ENCODE measurements around the gene CCDC178.

The CCDC178 gene

DNA sequence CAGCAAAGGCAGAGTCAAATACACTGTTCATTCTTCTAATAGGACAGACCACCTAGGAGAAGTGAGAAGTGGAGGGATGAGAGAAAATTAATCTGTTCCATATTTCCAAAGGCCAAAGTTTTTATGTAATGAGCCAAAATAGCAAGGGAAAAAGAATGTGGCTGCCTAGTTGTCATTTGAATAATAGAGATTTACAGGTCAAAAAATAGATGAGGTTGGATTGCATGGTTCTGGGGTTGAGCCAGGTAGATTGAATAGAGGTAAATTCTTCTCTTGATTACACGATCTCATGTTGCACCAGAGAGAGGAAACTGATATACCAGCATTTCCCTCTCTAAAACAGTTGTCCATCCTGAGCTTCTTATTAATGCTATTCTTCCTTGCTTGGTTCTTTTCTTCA lies 325.8 kb downstream of the CCDC178 start:
- no peaks in the 10 kb centered on the region for H3K9me3 ChIP-seq (ENCODE audit: control insufficient read depth, low read depth, low read length)
- H3K27ac ChIP-seq (ENCODE audit: low read length), result no peak overlapping the region
- no peaks in the 10 kb centered on the region for H3K27me3 ChIP-seq (ENCODE audit: control insufficient read depth, insufficient read depth, low read length)
- H3K36me3 ChIP-seq (ENCODE audit: control insufficient read depth, low read depth, low read length), result no peaks in the 10 kb centered on the region
- H3K9ac ChIP-seq (ENCODE audit: low read length), result no peak overlapping the region
- no peak overlapping the region for H3K4me3 ChIP-seq (ENCODE audit: low read length)
- H3K4me1 ChIP-seq (ENCODE audit: control insufficient read depth, low read depth, low read length), result no peaks in the 10 kb centered on the region

DNA sequence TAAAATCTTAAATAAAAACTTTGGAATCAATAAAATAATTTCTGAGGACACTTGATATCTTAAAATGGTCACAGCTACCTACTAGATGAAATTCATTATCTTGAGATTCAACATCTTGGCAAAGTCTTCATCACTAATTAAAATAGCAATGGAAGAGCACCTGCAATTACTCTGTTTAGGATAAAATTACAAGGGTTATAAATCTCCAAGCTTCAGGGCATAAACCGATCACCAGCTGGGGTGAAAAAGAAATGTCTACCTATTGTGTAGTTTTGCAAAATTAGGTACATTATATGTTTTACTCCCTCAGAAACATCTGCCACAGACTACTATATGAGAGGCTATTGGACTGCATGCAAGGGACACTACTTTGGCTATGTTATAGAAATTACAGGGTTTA lies 327.1 kb downstream of the CCDC178 start:
- no peak overlapping the region for H3K9ac ChIP-seq (ENCODE audit: low read length)
- H3K36me3 ChIP-seq (ENCODE audit: control insufficient read depth, low read depth, low read length), result no peaks in the 10 kb centered on the region
- H3K27ac ChIP-seq (ENCODE audit: low read length), result no peak overlapping the region
- no peaks in the 10 kb centered on the region for H3K9me3 ChIP-seq (ENCODE audit: control insufficient read depth, low read depth, low read length)
- H3K27me3 ChIP-seq (ENCODE audit: control insufficient read depth, insufficient read depth, low read length), result no peaks in the 10 kb centered on the region
- H3K4me1 ChIP-seq (ENCODE audit: control insufficient read depth, low read depth, low read length), result no peaks in the 10 kb centered on the region
- no peak overlapping the region for H3K4me3 ChIP-seq (ENCODE audit: low read length)

DNA sequence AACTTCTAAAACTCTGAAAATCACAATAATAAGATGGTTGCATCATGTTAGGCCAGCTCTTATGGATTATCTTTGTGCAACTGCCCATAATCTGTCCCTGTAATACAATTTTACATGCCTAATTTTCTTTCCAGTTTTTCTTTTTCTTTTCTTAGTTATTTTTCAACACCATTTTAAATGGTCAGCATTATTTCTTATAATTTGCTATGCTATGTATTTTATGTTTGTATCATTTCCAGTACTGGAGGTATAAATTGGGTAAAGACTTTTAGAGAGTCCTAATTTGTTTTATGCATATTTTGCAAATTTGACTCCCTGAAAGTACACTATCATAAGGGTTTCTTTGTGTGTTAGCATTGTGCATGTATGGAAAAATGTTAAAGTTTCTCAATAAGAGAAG lies 333.0 kb downstream of the CCDC178 start:
- Histone ChIP-seq H3K27ac (ENCODE audit: low read length) (no peak overlapping the region), H3K4me1 (ENCODE audit: control insufficient read depth, low read depth, low read length) (no peaks in the 10 kb centered on the region), H3K9ac (ENCODE audit: low read length) (no peak overlapping the region), H3K4me3 (ENCODE audit: low read length) (no peak overlapping the region), H3K36me3 (ENCODE audit: control insufficient read depth, low read depth, low read length) (no peaks in the 10 kb centered on the region), H3K9me3 (ENCODE audit: control insufficient read depth, low read depth, low read length) (no peaks in the 10 kb centered on the region), H3K27me3 (ENCODE audit: control insufficient read depth, insufficient read depth, low read length) (no peaks in the 10 kb centered on the region)

DNA sequence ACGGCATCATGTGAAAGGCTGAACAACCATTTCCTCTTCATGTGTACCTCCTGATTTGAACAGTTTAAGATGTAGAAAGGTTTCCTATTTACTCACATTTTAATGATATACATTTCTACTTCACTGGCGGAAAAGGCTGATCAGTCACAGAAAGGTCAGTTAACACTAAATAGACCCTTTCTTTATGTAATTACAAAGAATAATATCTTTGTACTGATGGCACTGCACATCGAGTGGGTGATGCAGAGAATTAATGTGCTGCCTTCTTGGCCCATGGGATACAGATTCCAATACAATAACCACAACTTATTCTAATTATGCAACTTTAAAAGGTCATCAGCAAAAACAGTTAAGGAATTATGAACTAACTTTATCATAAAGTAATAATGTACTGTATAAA lies 339.2 kb downstream of the CCDC178 start:
- Histone ChIP-seq H3K27me3 (ENCODE audit: control insufficient read depth, insufficient read depth, low read length) (no peaks in the 10 kb centered on the region), H3K4me3 (ENCODE audit: low read length) (no peak overlapping the region), H3K9me3 (ENCODE audit: control insufficient read depth, low read depth, low read length) (no peaks in the 10 kb centered on the region), H3K4me1 (ENCODE audit: control insufficient read depth, low read depth, low read length) (no peaks in the 10 kb centered on the region), H3K36me3 (ENCODE audit: control insufficient read depth, low read depth, low read length) (no peaks in the 10 kb centered on the region), H3K9ac (ENCODE audit: low read length) (no peak overlapping the region), H3K27ac (ENCODE audit: low read length) (no peak overlapping the region)

DNA sequence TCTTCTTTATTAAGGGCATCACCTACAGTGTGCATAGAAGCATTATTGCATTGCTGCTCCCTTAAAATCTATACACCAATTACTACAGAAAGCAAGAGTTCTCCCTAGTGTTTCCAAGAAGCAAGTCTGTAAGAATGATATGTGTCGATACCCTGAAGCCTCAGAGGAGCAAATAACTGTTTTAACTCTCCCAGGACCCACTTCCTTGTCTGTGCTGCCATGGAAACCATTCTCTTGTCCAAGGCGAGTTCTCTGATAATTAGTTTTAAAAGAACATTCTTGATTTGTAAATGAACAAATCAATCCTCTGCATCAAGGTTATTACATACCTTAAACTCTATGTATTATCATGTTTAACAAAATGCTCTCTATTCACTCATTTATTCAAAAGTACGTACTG lies 340.9 kb downstream of the CCDC178 start:
- Histone ChIP-seq H3K9ac (ENCODE audit: low read length) (no peak overlapping the region), H3K27me3 (ENCODE audit: control insufficient read depth, insufficient read depth, low read length) (no peaks in the 10 kb centered on the region), H3K27ac (ENCODE audit: low read length) (no peak overlapping the region), H3K9me3 (ENCODE audit: control insufficient read depth, low read depth, low read length) (no peaks in the 10 kb centered on the region), H3K4me1 (ENCODE audit: control insufficient read depth, low read depth, low read length) (no peaks in the 10 kb centered on the region), H3K36me3 (ENCODE audit: control insufficient read depth, low read depth, low read length) (no peaks in the 10 kb centered on the region), H3K4me3 (ENCODE audit: low read length) (no peak overlapping the region)

DNA sequence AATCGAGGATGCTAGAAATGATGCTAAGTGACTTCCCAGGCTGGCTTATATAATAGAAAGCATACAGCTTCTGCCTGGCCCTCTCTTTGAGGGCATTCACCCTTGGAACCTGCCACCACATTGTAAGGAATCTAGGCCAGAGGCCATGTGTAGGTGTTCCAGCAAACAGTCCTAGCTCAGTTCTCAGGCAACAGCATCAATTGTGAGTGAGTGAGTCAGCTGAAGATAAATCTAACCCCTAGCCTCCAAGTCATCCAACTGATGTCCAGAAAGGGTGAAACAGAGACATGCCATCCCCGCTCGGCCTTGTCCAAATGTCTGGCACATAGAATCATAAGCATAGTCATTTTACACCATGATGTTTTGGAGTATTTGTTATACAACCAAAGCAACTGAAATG lies 343.4 kb downstream of the CCDC178 start:
- Histone ChIP-seq H3K9ac (ENCODE audit: low read length) (no peak overlapping the region), H3K4me3 (ENCODE audit: low read length) (no peak overlapping the region), H3K4me1 (ENCODE audit: control insufficient read depth, low read depth, low read length) (no peaks in the 10 kb centered on the region), H3K36me3 (ENCODE audit: control insufficient read depth, low read depth, low read length) (no peaks in the 10 kb centered on the region), H3K27ac (ENCODE audit: low read length) (no peak overlapping the region), H3K27me3 (ENCODE audit: control insufficient read depth, insufficient read depth, low read length) (no peaks in the 10 kb centered on the region), H3K9me3 (ENCODE audit: control insufficient read depth, low read depth, low read length) (no peaks in the 10 kb centered on the region)

DNA sequence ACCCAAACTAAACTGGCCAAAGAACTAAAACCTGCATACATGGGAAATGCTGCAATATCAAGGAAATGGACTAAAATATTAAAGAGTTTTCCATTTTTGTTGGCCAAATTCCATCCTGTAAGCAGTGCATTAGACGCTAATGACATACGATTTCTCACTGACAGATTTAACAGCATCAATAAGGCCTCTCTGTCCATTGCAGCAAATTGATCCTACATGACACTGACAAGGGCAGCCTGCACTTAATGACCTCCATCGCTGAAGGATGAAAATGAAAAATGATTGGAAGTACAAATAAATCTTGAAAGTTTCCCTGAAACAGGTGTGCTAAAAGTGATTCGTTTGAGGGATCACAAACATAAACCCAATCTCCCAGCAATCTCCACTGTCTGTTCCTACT lies 350.1 kb downstream of the CCDC178 start:
- H3K9ac ChIP-seq (ENCODE audit: low read length), result no peak overlapping the region
- no peak overlapping the region for H3K4me3 ChIP-seq (ENCODE audit: low read length)
- H3K4me1 ChIP-seq (ENCODE audit: control insufficient read depth, low read depth, low read length), result no peaks in the 10 kb centered on the region
- no peaks in the 10 kb centered on the region for H3K9me3 ChIP-seq (ENCODE audit: control insufficient read depth, low read depth, low read length)
- H3K36me3 ChIP-seq (ENCODE audit: control insufficient read depth, low read depth, low read length), result no peaks in the 10 kb centered on the region
- no peak overlapping the region for H3K27ac ChIP-seq (ENCODE audit: low read length)
- H3K27me3 ChIP-seq (ENCODE audit: control insufficient read depth, insufficient read depth, low read length), result no peaks in the 10 kb centered on the region

DNA sequence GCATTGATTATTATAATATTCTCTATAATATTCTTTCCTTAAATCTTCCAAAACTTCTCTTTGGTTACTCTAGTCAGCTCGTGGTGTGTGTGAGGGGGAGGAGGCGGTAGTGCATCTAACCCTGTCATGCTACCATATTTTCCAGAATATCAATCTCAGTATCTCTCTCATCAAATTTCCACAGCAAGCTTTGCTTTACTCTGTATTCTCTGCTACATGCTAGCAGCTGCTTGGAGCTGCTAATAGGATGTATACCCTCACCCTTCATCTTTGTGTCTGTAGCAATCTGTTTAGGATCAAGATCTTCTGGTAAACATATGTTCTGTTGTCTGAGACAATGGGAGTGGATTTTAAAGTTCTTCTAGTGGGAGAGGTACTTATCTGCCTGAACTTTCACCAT lies 363.9 kb downstream of the CCDC178 start:
- H3K9ac ChIP-seq (ENCODE audit: low read length), result no peak overlapping the region
- no peaks in the 10 kb centered on the region for H3K4me1 ChIP-seq (ENCODE audit: control insufficient read depth, low read depth, low read length)
- H3K9me3 ChIP-seq (ENCODE audit: control insufficient read depth, low read depth, low read length), result no peaks in the 10 kb centered on the region
- H3K27ac ChIP-seq (ENCODE audit: low read length), result no peak overlapping the region
- H3K4me3 ChIP-seq (ENCODE audit: low read length), result no peak overlapping the region
- H3K27me3 ChIP-seq (ENCODE audit: control insufficient read depth, insufficient read depth, low read length), result no peaks in the 10 kb centered on the region
- H3K36me3 ChIP-seq (ENCODE audit: control insufficient read depth, low read depth, low read length), result no peaks in the 10 kb centered on the region

DNA sequence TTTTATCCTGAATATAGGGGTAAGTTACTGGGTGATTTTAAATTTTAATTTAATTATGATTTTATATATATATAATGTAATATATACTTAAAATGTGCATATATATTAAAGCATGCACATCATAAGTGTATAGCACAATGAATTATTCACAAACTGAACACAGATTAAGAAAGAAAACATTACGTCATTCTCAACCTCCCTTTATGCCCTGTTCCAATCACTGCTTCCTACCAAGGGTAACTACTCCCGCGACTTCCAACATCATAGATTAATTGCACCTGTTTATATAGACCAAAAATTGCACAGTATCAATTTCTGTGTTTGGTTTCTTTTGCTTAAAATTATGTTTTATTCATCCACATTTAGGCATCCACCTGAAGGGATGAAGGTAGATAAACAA lies 366.4 kb downstream of the CCDC178 start:
- Histone ChIP-seq H3K27ac (ENCODE audit: low read length) (no peak overlapping the region), H3K27me3 (ENCODE audit: control insufficient read depth, insufficient read depth, low read length) (no peaks in the 10 kb centered on the region), H3K4me3 (ENCODE audit: low read length) (no peak overlapping the region), H3K36me3 (ENCODE audit: control insufficient read depth, low read depth, low read length) (no peaks in the 10 kb centered on the region), H3K9ac (ENCODE audit: low read length) (no peak overlapping the region), H3K4me1 (ENCODE audit: control insufficient read depth, low read depth, low read length) (no peaks in the 10 kb centered on the region), H3K9me3 (ENCODE audit: control insufficient read depth, low read depth, low read length) (no peaks in the 10 kb centered on the region)

DNA sequence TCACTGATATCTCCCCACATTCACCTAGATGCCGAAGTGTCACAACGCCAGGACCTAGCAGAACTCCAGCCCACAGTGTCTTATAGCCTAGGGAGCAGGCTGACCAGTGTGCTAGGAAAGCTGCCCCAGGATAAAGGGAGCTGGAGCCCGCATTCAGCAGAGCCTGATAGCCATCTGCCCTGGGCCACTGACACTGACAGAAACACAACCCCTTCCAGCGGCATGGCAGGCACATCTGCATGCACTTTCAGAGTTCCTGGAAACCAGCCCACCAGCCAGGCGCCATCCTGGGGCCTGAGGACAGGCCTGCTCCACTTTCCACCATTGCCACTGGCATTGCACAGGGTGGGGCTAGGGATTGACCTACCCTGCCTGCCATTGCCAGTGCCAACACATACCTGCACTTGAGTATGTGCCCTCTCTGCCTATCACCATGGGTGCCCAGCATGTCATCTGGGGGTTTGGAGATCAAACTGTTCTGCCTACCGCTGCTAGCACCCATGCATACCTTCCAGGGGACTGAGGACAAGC lies 377.6 kb downstream of the CCDC178 start:
- Histone ChIP-seq H3K27ac (ENCODE audit: low read length) (no peak overlapping the region), H3K9ac (ENCODE audit: low read length) (no peak overlapping the region), H3K9me3 (ENCODE audit: control insufficient read depth, low read depth, low read length) (no peaks in the 10 kb centered on the region), H3K4me1 (ENCODE audit: control insufficient read depth, low read depth, low read length) (no peaks in the 10 kb centered on the region), H3K36me3 (ENCODE audit: control insufficient read depth, low read depth, low read length) (no peaks in the 10 kb centered on the region), H3K4me3 (ENCODE audit: low read length) (no peak overlapping the region), H3K27me3 (ENCODE audit: control insufficient read depth, insufficient read depth, low read length) (no peaks in the 10 kb centered on the region)

DNA sequence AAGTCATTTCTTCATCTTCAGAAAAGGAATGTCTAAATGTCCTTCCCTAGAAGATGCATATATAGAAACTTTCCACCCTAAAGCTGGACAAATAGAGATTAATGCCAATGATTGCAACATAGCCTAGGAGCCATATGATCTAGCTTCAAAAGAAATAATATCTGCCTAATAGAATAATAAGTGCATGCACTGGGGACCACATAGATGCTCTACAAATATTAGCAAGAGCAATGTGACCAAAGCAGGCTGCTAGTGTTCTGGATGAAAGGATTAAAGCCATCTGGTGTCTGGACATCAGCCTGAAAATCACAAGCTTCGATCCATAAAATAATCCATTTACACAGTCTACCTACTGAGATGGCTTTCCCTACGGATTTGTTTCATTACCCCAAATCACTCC lies 387.6 kb downstream of the CCDC178 start:
- Histone ChIP-seq H3K9me3 (ENCODE audit: control insufficient read depth, low read depth, low read length) (no peaks in the 10 kb centered on the region), H3K27me3 (ENCODE audit: control insufficient read depth, insufficient read depth, low read length) (no peaks in the 10 kb centered on the region), H3K9ac (ENCODE audit: low read length) (no peak overlapping the region), H3K4me3 (ENCODE audit: low read length) (no peak overlapping the region), H3K27ac (ENCODE audit: low read length) (no peak overlapping the region), H3K4me1 (ENCODE audit: control insufficient read depth, low read depth, low read length) (no peaks in the 10 kb centered on the region), H3K36me3 (ENCODE audit: control insufficient read depth, low read depth, low read length) (no peaks in the 10 kb centered on the region)

DNA sequence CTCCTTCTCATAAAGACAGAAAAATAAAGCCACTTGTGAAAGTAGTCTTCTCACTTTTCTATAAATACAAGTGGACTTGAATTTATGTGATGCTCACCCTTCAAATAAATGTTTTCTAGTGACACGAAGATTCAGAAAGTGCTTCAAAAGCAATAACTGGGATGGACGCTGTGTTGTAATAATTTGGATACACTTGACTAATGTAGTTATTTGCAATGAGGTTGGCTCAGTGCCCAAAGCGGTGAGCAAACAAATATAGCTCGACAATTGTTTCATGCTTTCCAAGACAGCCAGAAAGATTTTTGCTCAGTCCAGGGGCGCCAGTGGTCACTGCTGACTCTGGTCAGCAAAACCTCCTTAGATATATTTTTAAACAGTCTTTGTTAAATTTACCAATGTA lies 389.1 kb downstream of the CCDC178 start:
- Histone ChIP-seq H3K27ac (ENCODE audit: low read length) (no peak overlapping the region), H3K4me1 (ENCODE audit: control insufficient read depth, low read depth, low read length) (no peaks in the 10 kb centered on the region), H3K9me3 (ENCODE audit: control insufficient read depth, low read depth, low read length) (no peaks in the 10 kb centered on the region), H3K4me3 (ENCODE audit: low read length) (no peak overlapping the region), H3K9ac (ENCODE audit: low read length) (no peak overlapping the region), H3K27me3 (ENCODE audit: control insufficient read depth, insufficient read depth, low read length) (no peaks in the 10 kb centered on the region), H3K36me3 (ENCODE audit: control insufficient read depth, low read depth, low read length) (no peaks in the 10 kb centered on the region)
